SU-DHL-6 (cell line): ENCODE results near the gene ARHGAP22.

Source experiments
- H2AFZ ChIP-seq: fragments of 200-600 bp; sonication (generic); 2 replicates; pipeline ENCODE4 v1.6.1; 2014; ENCODE audit warnings: low read depth, mild to moderate bottlenecking, moderate library complexity, mixed read lengths, antibody characterized with exemption, low read length; ENCODE audit not compliant: severe bottlenecking
- H3F3A ChIP-seq: fragments of 200-600 bp; shearing (Covaris generic); 2 replicates; pipeline ENCODE4 v1.6.0; 2016; ENCODE audit warnings: antibody characterized with exemption, mild to moderate bottlenecking; ENCODE audit not compliant: insufficient read depth
- H3K27ac ChIP-seq: fragments of 200-600 bp; sonication (generic); 2 replicates; pipeline ENCODE4 v1.5.1; 2016; ENCODE audit warnings: low read depth, mild to moderate bottlenecking, low read length, moderate library complexity, mixed read lengths
- H3K27me3 ChIP-seq: fragments of 200-600 bp; sonication (generic), shearing (Covaris generic); 2 replicates; pipeline ENCODE4 v1.6.0; 2014; ENCODE audit warnings: mild to moderate bottlenecking, low read length
- H3K36me3 ChIP-seq: fragments of 200-600 bp; sonication (generic); 2 replicates; pipeline ENCODE4 v1.6.1; 2014; ENCODE audit warnings: mild to moderate bottlenecking, low read length, mixed read lengths
- H3K4me2 ChIP-seq: fragments of 300-600, 200-600 bp; shearing (Covaris generic), sonication (generic); 2 replicates; pipeline ENCODE4 v1.6.0; 2014; ENCODE audit warnings: low read length, low read depth, mild to moderate bottlenecking; ENCODE audit not compliant: poor library complexity, severe bottlenecking
- H3K4me3 ChIP-seq: fragments of 200-600 bp; sonication (generic); 2 replicates; pipeline ENCODE4 v1.5.1; 2014; ENCODE audit warnings: antibody characterized with exemption, low read length, mild to moderate bottlenecking, mixed read lengths; ENCODE audit not compliant: insufficient read depth, poor library complexity, severe bottlenecking
- H3K79me2 ChIP-seq: fragments of 200-600 bp; sonication (generic); 2 replicates; pipeline ENCODE4 v1.6.1; 2014; ENCODE audit warnings: mild to moderate bottlenecking, low read length, moderate library complexity; ENCODE audit not compliant: insufficient read depth
- H3K9ac ChIP-seq: fragments of 200-600 bp; sonication (generic); 2 replicates; pipeline ENCODE4 v1.7.0; 2014; ENCODE audit warnings: mild to moderate bottlenecking, low read length
- H3K9me2 ChIP-seq: fragments of 200-600 bp; sonication (generic); replicated peaks from 2 replicates; pipeline ENCODE4 v1.6.1; 2014; ENCODE audit warnings: low read length; ENCODE audit not compliant: insufficient read depth
- H3K9me3 ChIP-seq: fragments of 200-600 bp; sonication (generic); 2 replicates; pipeline ENCODE4 v1.6.1; 2014; ENCODE audit warnings: low read length, mixed read lengths; ENCODE audit not compliant: insufficient read depth
- H4K20me1 ChIP-seq: fragments of 200-600 bp; sonication (generic); 2 replicates; pipeline ENCODE4 v1.6.1; 2014; ENCODE audit warnings: low read depth, mild to moderate bottlenecking, antibody characterized with exemption, low read length, moderate library complexity, mixed read lengths
- CTCF ChIP-seq: fragments of 200-600 bp; sonication (generic); IDR thresholded peaks from one replicate; pipeline ENCODE4 v1.5.1; 2017; ENCODE audit warnings: antibody characterized with exemption, mild to moderate bottlenecking, low read length, moderate library complexity; ENCODE audit not compliant: insufficient read depth, poor library complexity, severe bottlenecking
- EZH2phosphoT487 ChIP-seq: fragments of 200-600 bp; sonication (generic), shearing (Covaris generic); conservative IDR thresholded peaks from 2 replicates; pipeline ENCODE4 v1.6.1; 2018; ENCODE audit warnings: mild to moderate bottlenecking, antibody characterized with exemption, low read length, moderate library complexity, mixed read lengths

The ARHGAP22 gene

GRCh38 chr10:48594803-48595538, 9.9 kb downstream of the ARHGAP22 start:
- Histone ChIP-seq H3K9ac (no peak overlapping the region), H3F3A (no peaks in the 10 kb centered on the region), H3K27me3 (no peaks in the 10 kb centered on the region), H3K79me2 (no peaks in the 10 kb centered on the region), H3K4me2 (no peak overlapping the region), H3K9me2 (no peaks in the 10 kb centered on the region), H3K4me3 (no peak overlapping the region), H3K27ac (no peak overlapping the region), H3K36me3 (no peaks in the 10 kb centered on the region), H2AFZ (no peak overlapping the region), H3K9me3 (no peaks in the 10 kb centered on the region), H4K20me1 (no peaks in the 10 kb centered on the region)
- TF ChIP-seq CTCF = no peak
- no peak for TF ChIP-seq EZH2phosphoT487

- H3K79me2 ChIP-seq = no peaks in the 10 kb centered on the region
- H3K4me2 ChIP-seq = no peak overlapping the region
- H3K9me3 ChIP-seq = no peaks in the 10 kb centered on the region
- no peaks in the 10 kb centered on the region for H3K36me3 ChIP-seq
- no peak overlapping the region for H2AFZ ChIP-seq
- no peaks in the 10 kb centered on the region for H4K20me1 ChIP-seq
- H3K27me3 ChIP-seq = no peaks in the 10 kb centered on the region
- H3K4me3 ChIP-seq = no peak overlapping the region
- H3K9ac ChIP-seq = no peak overlapping the region
- no peaks in the 10 kb centered on the region for H3K9me2 ChIP-seq
- H3K27ac ChIP-seq = no peak overlapping the region
- TF ChIP-seq EZH2phosphoT487 = no peak
- no peak for TF ChIP-seq CTCF
- H3F3A ChIP-seq = no peaks in the 10 kb centered on the region
Observed at GRCh38 chr10:48594371-48594770, 10.5 kb downstream of the ARHGAP22 start.

GRCh38 chr10:48592346-48592745, 12.5 kb downstream of the ARHGAP22 start:
- no peak overlapping the region for H2AFZ ChIP-seq
- H3F3A ChIP-seq = no peaks in the 10 kb centered on the region
- H3K4me3 ChIP-seq = no peak overlapping the region
- no peak overlapping the region for H3K27ac ChIP-seq
- H4K20me1 ChIP-seq = no peaks in the 10 kb centered on the region
- no peaks in the 10 kb centered on the region for H3K27me3 ChIP-seq
- no peaks in the 10 kb centered on the region for H3K79me2 ChIP-seq
- TF ChIP-seq EZH2phosphoT487 (no peak), CTCF (no peak)
- H3K4me2 ChIP-seq = no peak overlapping the region
- no peaks in the 10 kb centered on the region for H3K9me2 ChIP-seq
- H3K9me3 ChIP-seq = no peaks in the 10 kb centered on the region
- H3K9ac ChIP-seq = no peak overlapping the region
- H3K36me3 ChIP-seq = no peaks in the 10 kb centered on the region
